ENCODE data around the gene MAGEB18. TPM values are rescaled to one million over a fixed set of nuclear protein-coding genes. Genes with fewer than 3 reads are reported as not detected.

The MAGEB18 gene
- total and polyA plus RNA-seq, 2 donors (not counting 1 experiment from before 2014, with no cell fraction given) = not detected

GRCh38 chrX:26109142-26109541 lies 29.0 kb upstream of the MAGEB18 start:
- no peak for ATAC-seq (ENCODE audit: low read depth)
- DNase-seq = no peak
- TF ChIP-seq CTCF (IDR thresholded peaks at IDR 0.05) = no peak
- TF ChIP-seq EZH2 (IDR thresholded peaks at IDR 0.05; ENCODE audit: borderline replicate concordance, insufficient read depth, low read depth, low read length, poor library complexity, severe bottlenecking) = no peak
- Mint-ChIP-seq H3K27me3 (no peaks in the 10 kb centered on the region), H3K27ac (no peak overlapping the region), H3K4me3 (no peak overlapping the region), H3K9me3 (ENCODE audit: insufficient read depth) (no peaks in the 10 kb centered on the region), H3K4me1 (no peaks in the 10 kb centered on the region)
- Histone ChIP-seq H3K27me3 (replicated peaks in 1 of 4; ENCODE audit: control extremely low read depth in 1 of 4, control insufficient read depth in 3 of 4, insufficient read depth in 4 of 4, low read length in 3 of 4) (no peaks in the 10 kb centered on the region), H3K27ac (ENCODE audit: low read length in 2 of 2) (no peak overlapping the region), H4K20me1 (ENCODE audit: control insufficient read depth, insufficient read depth, low read length, poor library complexity, severe bottlenecking) (no peaks in the 10 kb centered on the region), H3K36me3 (replicated peaks in 1 of 2; ENCODE audit: control extremely low read depth in 1 of 2, control insufficient read depth in 1 of 2, extremely low read depth in 1 of 2, insufficient read depth in 2 of 2, low read length in 1 of 2) (no peaks in the 10 kb centered on the region), H3K4me3 (ENCODE audit: control extremely low read depth in 1 of 5, extremely low read depth in 1 of 5, insufficient read depth in 1 of 5, low read depth in 2 of 5, low read length in 4 of 5) (no peak overlapping the region), H3K9ac (ENCODE audit: low read length) (no peak overlapping the region), H3K4me2 (replicated peaks; ENCODE audit: low read depth, low read length, poor library complexity, severe bottlenecking) (no peak overlapping the region), H2AFZ (ENCODE audit: insufficient read depth, low read depth, low read length, poor library complexity, severe bottlenecking) (no peak overlapping the region), H3K9me3 (ENCODE audit: control extremely low read depth in 1 of 3, control insufficient read depth in 2 of 3, insufficient read depth in 1 of 3, low read length in 2 of 3) (no peaks in the 10 kb centered on the region), H3K79me2 (ENCODE audit: control insufficient read depth, insufficient read depth, low read length) (no peaks in the 10 kb centered on the region), H3K4me1 (ENCODE audit: control insufficient read depth in 2 of 2, insufficient read depth in 2 of 2, low read length in 2 of 2) (no peaks in the 10 kb centered on the region)
- WGBS (ENCODE audit: insufficient coverage) = no CpG with 5 or more reads among the region's 1 CpG
- ChIA-PET CTCF (no interaction called here), POLR2A (no interaction called here)
- intact Hi-C loops (cut with micrococcal nuclease) = no loop called here

GRCh38 chrX:26146024-26146423 lies 7.9 kb downstream of the MAGEB18 start:
- no peaks in the 10 kb centered on the region for H3K4me1 ChIP-seq (ENCODE audit: control insufficient read depth in 2 of 2, insufficient read depth in 2 of 2, low read length in 2 of 2)
- no peaks in the 10 kb centered on the region for H3K4me1 Mint-ChIP-seq
- no peak for TF ChIP-seq EZH2 (IDR thresholded peaks at IDR 0.05; ENCODE audit: borderline replicate concordance, insufficient read depth, low read depth, low read length, poor library complexity, severe bottlenecking)
- no peak overlapping the region for H3K27ac Mint-ChIP-seq
- ChIA-PET POLR2A (no interaction called here), CTCF (no interaction called here)
- H3K9me3 ChIP-seq (ENCODE audit: control extremely low read depth in 1 of 3, control insufficient read depth in 2 of 3, insufficient read depth in 1 of 3, low read length in 2 of 3) = no peaks in the 10 kb centered on the region
- no peaks in the 10 kb centered on the region for H3K9me3 Mint-ChIP-seq (ENCODE audit: insufficient read depth)
- H3K79me2 ChIP-seq (ENCODE audit: control insufficient read depth, insufficient read depth, low read length) = no peaks in the 10 kb centered on the region
- intact Hi-C loops (cut with micrococcal nuclease) = no loop called here
- ATAC-seq (ENCODE audit: low read depth) (no peak), DNase-seq (no peak)
- no CpG with 5 or more reads among the region's 2 CpGs for WGBS (ENCODE audit: insufficient coverage)
- no peak overlapping the region for H3K4me2 ChIP-seq (replicated peaks; ENCODE audit: low read depth, low read length, poor library complexity, severe bottlenecking)
- no peak overlapping the region for H3K4me3 ChIP-seq (ENCODE audit: control extremely low read depth in 1 of 5, extremely low read depth in 1 of 5, insufficient read depth in 1 of 5, low read depth in 2 of 5, low read length in 4 of 5)
- H3K27me3 Mint-ChIP-seq = no peaks in the 10 kb centered on the region
- H3K27ac ChIP-seq (ENCODE audit: low read length in 2 of 2) = no peak overlapping the region
- no peaks in the 10 kb centered on the region for H3K27me3 ChIP-seq (replicated peaks in 1 of 4; ENCODE audit: control extremely low read depth in 1 of 4, control insufficient read depth in 3 of 4, insufficient read depth in 4 of 4, low read length in 3 of 4)
- no peak overlapping the region for H2AFZ ChIP-seq (ENCODE audit: insufficient read depth, low read depth, low read length, poor library complexity, severe bottlenecking)
- H3K4me3 Mint-ChIP-seq = no peak overlapping the region
- H3K9ac ChIP-seq (ENCODE audit: low read length) = no peak overlapping the region
- no peaks in the 10 kb centered on the region for H3K36me3 ChIP-seq (replicated peaks in 1 of 2; ENCODE audit: control extremely low read depth in 1 of 2, control insufficient read depth in 1 of 2, extremely low read depth in 1 of 2, insufficient read depth in 2 of 2, low read length in 1 of 2)
- no peaks in the 10 kb centered on the region for H4K20me1 ChIP-seq (ENCODE audit: control insufficient read depth, insufficient read depth, low read length, poor library complexity, severe bottlenecking)

Measured in B cell (primary cell).